ENCODE data around the gene GOLGA2.

Gene GOLGA2

GRCh38 chr9:128257086-128257825 lies 18.6 kb downstream of the GOLGA2 start:
- no peak for DNase-seq (ENCODE audit: low read depth in 4 of 4, low spot score in 1 of 4)

DNA sequence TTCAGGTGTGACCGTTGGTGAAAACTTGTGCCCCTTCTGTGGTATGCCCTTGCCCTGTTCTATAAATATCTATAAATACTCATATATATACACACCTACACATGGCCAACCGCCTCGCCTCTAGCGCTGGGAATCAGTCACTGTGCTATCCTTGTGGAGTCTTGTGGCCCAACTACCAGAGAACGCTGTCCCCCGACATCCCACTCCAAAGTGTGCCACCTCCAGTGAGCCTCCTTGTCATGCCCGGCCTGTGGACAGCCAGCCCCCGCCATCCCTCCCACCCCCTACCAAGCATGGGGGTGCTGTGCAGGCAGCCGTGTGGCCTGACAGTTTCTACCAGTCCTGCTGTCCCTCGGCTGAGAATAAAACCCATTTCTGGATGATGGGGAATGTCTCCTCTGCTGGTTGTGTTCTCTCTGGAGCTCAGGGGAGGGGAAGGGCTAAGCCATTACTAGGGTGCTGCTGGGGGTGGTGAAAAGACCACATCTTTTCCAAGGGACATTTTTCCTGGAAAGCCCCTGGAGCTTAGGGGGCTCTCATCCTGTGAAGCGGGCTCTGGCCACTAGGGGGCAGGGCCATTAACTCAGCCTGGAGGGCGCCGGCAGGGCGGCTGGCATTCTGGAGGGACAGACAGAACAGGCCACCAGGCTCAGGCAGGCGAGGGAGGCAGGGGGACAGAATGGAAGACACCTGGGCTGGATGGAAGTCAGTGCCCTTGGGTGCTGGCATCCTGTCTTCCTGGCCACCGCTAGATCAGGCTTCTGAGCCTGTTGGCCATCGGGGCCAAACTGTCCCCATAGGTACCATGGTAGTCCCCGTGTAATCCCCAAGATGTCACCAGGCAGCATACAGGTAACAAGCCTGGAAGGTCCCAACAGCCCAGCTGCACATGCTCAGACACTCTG lies 20.7 kb downstream of the GOLGA2 start:
- peak in 2 of 4 experiments; percentile 29 to 30 for DNase-seq (ENCODE audit: low read depth in 4 of 4, low spot score in 1 of 4)

- no peak for DNase-seq (ENCODE audit: low read depth in 4 of 4, low spot score in 1 of 4)
Measured at GRCh38 chr9:128254362-128254761, 21.4 kb downstream of the GOLGA2 start.

GRCh38 chr9:128253991-128254346 lies 21.8 kb downstream of the GOLGA2 start:
- no peak for DNase-seq (ENCODE audit: low read depth in 4 of 4, low spot score in 1 of 4)

GRCh38 chr9:128253140-128253990 lies 22.4 kb downstream of the GOLGA2 start:
- DNase-seq (ENCODE audit: low read depth in 4 of 4, low spot score in 1 of 4) = no peak

DNA sequence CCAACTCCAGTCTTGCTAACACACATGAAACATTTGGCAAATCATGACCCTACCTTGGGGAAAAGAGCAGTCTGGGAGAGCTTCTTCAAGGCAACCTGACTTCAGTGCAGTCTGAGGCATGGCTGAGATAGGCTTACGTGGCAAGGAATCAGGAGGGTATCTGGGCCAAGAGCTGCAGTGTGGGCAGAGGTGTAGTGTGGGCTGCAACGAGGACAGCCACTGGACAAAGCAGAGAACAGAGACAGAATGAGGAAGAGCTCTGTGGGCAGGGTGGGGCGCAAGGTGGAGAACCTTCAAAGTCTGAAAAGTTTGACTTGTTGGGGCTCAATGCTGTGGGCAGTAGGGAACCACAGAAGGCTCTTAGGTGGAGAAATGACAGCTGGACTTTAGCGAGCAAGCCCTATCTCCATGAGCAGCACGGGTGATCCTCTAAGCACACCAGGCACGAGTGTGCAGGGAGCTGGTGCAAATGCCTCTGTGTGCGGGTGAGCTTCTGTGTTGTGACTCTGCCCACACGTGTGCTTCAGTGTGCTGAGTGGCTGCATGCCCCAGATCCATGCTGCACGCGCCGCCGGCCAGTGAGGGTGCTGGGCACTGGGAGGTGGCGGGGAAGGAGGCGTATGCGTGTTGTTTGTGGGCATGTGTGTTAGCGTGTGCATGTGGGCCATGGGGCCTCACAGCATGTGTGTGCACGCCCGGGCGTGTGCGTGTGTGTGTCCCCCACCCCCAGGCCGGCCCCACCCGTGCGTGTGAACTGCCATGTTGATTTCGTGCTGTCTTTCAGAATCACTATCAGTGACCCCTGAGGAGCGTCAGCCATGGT lies 23.3 kb downstream of the GOLGA2 start:
- DNase-seq (ENCODE audit: low read depth in 4 of 4, low spot score in 1 of 4) = no peak

GRCh38 chr9:128251732-128252100 lies 24.1 kb downstream of the GOLGA2 start:
- no peak for DNase-seq (ENCODE audit: low read depth in 4 of 4, low spot score in 1 of 4)

DNA sequence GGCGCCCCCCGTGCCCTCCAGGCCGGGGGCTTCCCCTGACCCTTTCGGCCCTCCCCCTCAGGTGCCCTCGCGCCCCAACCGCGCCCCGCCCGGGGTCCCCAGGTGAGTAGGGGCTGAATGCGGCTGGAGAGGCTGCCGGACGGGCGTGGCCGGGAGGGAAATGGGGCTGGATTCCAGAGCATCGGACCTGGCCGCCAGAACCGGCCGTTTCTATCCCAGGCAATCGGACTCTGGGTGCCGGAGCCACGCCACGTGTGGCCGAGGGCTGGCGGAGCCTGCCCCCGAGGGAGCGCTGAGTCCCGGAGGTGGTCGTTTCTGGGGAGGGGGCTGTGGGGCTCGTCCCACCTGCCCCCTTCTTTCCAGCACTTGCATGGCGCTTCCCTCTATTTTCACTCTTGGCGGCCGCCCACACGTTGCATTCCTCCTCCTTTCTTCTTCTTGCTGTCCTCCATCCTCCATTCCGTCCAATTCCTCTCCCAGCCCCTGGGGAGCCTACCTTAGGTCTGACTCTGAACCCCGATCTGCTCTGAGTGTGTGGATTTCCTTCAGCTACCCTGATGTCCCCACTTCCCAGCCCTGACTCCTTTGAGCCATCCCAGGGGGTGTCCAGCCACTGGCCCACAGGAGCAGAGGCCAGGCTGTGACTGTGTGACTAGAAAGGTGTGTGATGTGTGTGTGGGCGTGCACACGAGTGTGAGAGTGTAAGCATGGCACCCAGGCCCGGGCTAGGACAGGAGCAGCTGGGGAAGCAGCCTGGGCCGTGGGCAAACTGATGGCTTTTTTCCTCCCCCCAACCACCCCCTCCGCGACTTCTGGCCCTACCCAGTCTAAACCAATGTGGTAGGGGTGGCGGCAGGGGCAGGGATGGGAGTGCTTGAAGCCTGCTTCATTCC lies 24.7 kb downstream of the GOLGA2 start:
- DNase-seq (ENCODE audit: low read depth in 4 of 4, low spot score in 1 of 4) = no peak

DNA sequence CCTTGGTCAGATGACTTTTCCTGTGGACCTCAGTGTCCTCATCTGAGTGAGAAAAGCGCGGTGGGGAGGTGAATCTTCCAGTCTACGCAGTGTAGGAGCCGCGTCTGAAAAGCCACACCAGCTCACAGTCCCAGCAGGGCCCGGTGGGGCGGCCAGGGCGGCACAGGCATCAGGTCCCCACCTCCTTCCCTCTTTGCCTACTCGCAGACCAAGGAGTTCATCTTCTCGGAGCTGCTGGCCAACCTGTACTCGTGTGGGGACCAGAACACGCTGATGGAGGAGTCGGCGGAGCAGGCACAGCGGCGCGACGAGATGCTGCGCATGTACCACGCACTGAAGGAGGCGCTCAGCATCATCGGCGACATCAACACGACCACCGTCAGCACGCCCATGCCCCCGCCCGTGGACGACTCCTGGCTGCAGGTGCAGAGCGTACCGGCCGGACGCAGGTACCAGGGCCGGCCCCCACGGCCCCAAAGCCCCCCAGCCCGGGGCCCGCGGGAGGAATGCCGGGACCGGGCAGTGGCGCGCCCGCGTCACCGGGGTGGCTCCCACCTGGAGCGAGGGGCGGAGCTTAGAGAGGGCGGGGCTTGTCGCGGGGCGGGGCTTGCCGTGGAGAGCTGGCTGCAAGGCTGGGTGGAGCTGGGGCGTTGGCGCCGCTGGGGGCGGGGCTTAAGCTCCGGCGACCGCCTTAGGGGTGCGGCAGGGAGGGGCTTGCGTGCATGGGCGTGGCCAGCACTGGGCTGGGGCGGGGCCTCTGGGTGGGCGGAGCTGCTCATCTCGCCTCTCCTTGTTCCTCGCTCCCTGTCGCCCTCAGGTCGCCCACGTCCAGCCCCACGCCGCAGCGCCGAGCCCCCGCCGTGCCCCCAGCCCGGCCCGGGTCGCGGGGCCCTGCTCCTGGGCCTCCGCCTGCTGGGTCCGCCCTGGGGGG lies 25.6 kb downstream of the GOLGA2 start:
- peak; percentile 94 to 99 (median 97) for DNase-seq (ENCODE audit: low read depth in 4 of 4, low spot score in 1 of 4)

GRCh38 chr9:128249558-128249907 lies 26.3 kb downstream of the GOLGA2 start:
- DNase-seq (ENCODE audit: low read depth in 4 of 4, low spot score in 1 of 4) = no peak

DNA sequence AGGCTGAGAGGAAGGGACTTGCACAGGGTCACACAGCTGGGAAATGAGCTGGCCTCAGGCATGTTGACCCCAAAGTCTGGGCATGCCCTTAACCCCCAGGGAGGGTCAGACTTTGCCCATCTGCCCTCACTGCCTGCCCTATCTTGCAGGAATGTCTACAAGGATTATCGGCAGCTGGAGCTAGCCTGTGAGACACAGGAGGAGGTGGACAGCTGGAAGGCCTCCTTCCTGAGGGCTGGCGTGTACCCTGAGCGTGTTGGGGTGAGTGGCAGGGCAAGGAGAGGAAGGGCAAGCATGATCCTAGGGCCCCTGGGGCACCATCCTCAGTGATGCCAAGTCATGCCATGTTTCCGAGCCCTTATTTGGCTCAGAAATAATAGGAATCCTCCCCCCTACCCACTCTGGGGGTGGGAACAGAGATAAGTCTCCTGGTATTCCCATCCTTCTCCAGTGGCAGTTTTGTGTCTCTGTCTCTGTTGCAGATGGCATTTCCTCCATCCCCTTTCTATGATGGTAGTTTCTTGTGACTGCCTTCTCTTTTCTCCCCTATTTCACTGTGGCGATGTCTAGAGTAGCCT lies 28.5 kb downstream of the GOLGA2 start:
- no peak for DNase-seq (ENCODE audit: low read depth in 4 of 4, low spot score in 1 of 4)

- DNase-seq (ENCODE audit: low read depth in 4 of 4, low spot score in 1 of 4) = no peak
Measured at GRCh38 chr9:128246471-128246870, 29.3 kb downstream of the GOLGA2 start.

DNA sequence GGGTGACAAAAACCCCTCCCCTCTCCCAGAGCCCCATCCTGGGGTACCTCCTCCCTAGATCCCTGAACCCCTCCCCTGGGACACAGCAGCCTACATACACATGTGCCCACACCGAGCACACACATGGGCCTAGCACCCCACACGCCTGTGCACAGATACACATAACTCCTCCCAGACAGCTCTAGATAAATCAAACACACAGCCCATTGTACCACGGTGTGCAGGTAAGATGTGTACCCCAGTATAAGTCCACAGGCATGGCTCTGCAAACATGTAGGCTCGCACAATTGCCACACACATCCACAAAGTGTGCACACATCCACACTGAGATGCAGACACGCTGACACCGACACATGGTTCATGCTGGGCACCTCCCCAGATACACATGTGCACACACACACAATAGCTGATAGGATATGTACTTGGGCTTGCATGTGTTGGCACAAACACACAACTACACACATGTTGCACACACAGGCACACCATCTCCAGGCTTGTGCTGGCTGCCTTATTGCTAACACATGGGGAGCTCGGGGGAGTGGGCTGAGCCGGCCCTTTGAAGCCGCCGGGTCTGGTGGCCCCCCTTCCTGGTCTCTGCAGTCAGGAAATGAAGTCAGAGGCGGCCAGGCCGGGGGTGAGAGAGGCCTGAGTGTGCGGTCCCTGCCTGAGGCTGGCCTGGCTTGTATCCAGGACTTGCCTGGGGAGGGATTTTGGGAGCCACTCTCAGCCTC lies 30.2 kb downstream of the GOLGA2 start:
- no peak for DNase-seq (ENCODE audit: low read depth in 4 of 4, low spot score in 1 of 4)

- no peak for DNase-seq (ENCODE audit: low read depth in 4 of 4, low spot score in 1 of 4)
Measured at GRCh38 chr9:128244837-128245231, 31.0 kb downstream of the GOLGA2 start.

DNA sequence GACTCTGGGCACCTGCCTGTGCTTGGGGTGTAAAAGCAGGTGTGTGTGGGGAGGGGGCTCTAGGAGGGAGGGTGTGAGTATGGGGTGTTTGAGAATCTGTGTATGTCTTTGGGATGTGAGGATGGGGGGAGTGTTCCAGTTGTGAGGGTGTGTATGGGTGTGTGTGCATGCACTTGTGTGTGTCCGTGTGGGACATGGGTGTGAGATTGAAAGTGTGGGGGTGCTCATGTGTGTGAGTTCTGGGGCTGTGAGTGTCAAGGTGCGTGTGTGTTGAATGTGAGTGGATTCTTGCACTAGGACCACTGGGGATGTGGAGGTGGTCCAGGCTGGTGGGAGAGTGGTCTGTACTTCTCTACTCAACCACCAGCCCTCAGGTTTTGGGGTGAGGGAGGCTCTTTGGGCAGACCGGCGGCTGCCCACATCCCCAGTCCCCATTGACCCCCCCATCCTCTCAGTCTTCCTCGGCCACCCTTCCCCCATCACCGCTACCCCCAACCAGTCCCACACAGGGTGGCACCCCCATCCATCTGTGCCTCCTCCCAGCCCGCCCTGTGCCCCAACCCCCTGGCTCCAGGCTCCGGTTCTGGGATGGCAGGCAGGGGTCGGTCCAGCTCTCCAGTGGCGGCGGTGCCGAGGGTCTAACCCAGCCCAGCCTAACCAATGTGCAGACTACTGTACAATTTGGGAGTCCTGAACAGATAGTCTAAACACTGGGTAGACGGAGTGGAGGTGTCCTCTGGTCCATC lies 31.5 kb downstream of the GOLGA2 start:
- no peak for DNase-seq (ENCODE audit: low read depth in 4 of 4, low spot score in 1 of 4)

- no peak for DNase-seq (ENCODE audit: low read depth in 4 of 4, low spot score in 1 of 4)
Measured at GRCh38 chr9:128243215-128244018, 32.4 kb downstream of the GOLGA2 start.
